Endothelial cell of umbilical vein (primary cell): ENCODE measurements around the gene C3. TPM values are rescaled to one million over a fixed set of nuclear protein-coding genes. Genes with fewer than 3 reads are reported as not detected.

Experiments
- BruUV-seq: library from RNA; stranded (reverse); fragments of 400-500 nt; replicated peaks from 2 replicates; lab custom pipeline; 2021; lab: Mats Ljungman, UMichigan
- CTCF ChIA-PET: fragments of 300-600, 350-600 bp; sonication (Branson Sonifier 250); formaldehyde crosslinking; loops from one replicate; lab custom pipeline; 2021; ENCODE audit warnings: antibody characterized with exemption, inconsistent platforms; lab: Charles Lee
- POLR2A ChIA-PET: fragments of 300-600, 350-600 bp; sonication (Branson Sonifier 250); formaldehyde crosslinking; loops from one replicate; lab custom pipeline; 2021; ENCODE audit warnings: antibody characterized with exemption, inconsistent platforms; lab: Charles Lee
- DNase-seq: peaks from one replicate; pipeline ENCODE4 v3.0.0-alpha.2; 2011; ENCODE audit warnings: low read depth, low spot score
- FAIRE-seq: peaks from 2 replicates; lab custom pipeline; 2011; peaks lifted over from hg19 to GRCh38; lab: Jason Lieb, UNC
- H2AFZ ChIP-seq: 2 replicates; pipeline ENCODE4 v1.6.0; 2012; ENCODE audit warnings: low read depth, low read length, control low read depth, inconsistent platforms
- H3K27ac ChIP-seq: 2 replicates; pipeline ENCODE4 v1.5.1; 2011; ENCODE audit warnings: low read depth, mild to moderate bottlenecking, control low read depth, low read length, moderate library complexity; ENCODE audit not compliant: insufficient read depth
- H3K27me3 ChIP-seq, 2 experiments: 2 replicates each; pipeline versions ENCODE4 v1.6.0 to v1.6.1; 2011; ENCODE audit warnings: low read length in 2 of 2, mixed read lengths in 1 of 2; ENCODE audit not compliant: control insufficient read depth in 2 of 2, insufficient read depth in 2 of 2
- H3K36me3 ChIP-seq, 2 experiments: 2 replicates in 1 of 2; 3 replicates in 1 of 2; pipeline ENCODE4 v1.5.1; 2011; ENCODE audit warnings: low read length in 2 of 2, mild to moderate bottlenecking in 1 of 2, moderate library complexity in 1 of 2; ENCODE audit not compliant: control insufficient read depth in 2 of 2, insufficient read depth in 2 of 2; ENCODE audit errors: extremely low read depth in 1 of 2
- H3K4me1 ChIP-seq: 3 replicates; pipeline ENCODE4 v1.5.1; 2011; ENCODE audit warnings: mild to moderate bottlenecking, low read length; ENCODE audit not compliant: control insufficient read depth, insufficient read depth; ENCODE audit errors: extremely low read depth
- H3K4me2 ChIP-seq: 2 replicates; pipeline ENCODE4 v1.6.1; 2011; ENCODE audit warnings: low read length, control low read depth, mixed read lengths; ENCODE audit not compliant: insufficient read depth
- H3K4me3 ChIP-seq, 3 experiments: fragments of 200-600 bp in 1 of 3; sonication (generic), shearing (Covaris generic) in 1 of 3; replicated peaks in 1 of 3; 2 replicates each; pipeline ENCODE4 v1.5.1; 2011 to 2016; ENCODE audit warnings: control low read depth in 3 of 3, low read length in 3 of 3, mild to moderate bottlenecking in 2 of 3, inconsistent platforms in 1 of 3, low read depth in 1 of 3, moderate library complexity in 1 of 3; ENCODE audit not compliant: insufficient read depth in 1 of 3
- H3K79me2 ChIP-seq: 2 replicates; pipeline ENCODE4 v1.6.0; 2012; ENCODE audit warnings: low read length, inconsistent platforms; ENCODE audit not compliant: control insufficient read depth, insufficient read depth
- H3K9ac ChIP-seq: replicated peaks from 2 replicates; pipeline ENCODE3; 2011; ENCODE audit warnings: low read length, control low read depth; ENCODE audit not compliant: insufficient read depth; ENCODE audit errors: extremely low read depth
- H3K9me1 ChIP-seq: replicated peaks from 3 replicates; pipeline ENCODE4 v1.6.0; 2011; ENCODE audit warnings: mild to moderate bottlenecking, low read length; ENCODE audit not compliant: control insufficient read depth, insufficient read depth; ENCODE audit errors: extremely low read depth
- H3K9me3 ChIP-seq: replicated peaks from 2 replicates; pipeline ENCODE4 v1.5.1; 2012; ENCODE audit warnings: low read length, inconsistent platforms; ENCODE audit not compliant: control insufficient read depth, insufficient read depth
- H4K20me1 ChIP-seq: replicated peaks from 2 replicates; pipeline ENCODE3; 2011; ENCODE audit warnings: mild to moderate bottlenecking, low read length; ENCODE audit not compliant: control insufficient read depth, insufficient read depth; ENCODE audit errors: extremely low read depth
- CTCF ChIP-seq, 2 donors: IDR thresholded peaks; 1 replicate in 1 of 2; 2 replicates in 1 of 2; pipeline ENCODE4 v1.5.1; 2011; ENCODE audit warnings: low read length in 2 of 2, mild to moderate bottlenecking in 2 of 2, moderate library complexity in 2 of 2, control low read depth in 1 of 2, inconsistent platforms in 1 of 2, low read depth in 1 of 2; ENCODE audit not compliant: insufficient read depth in 1 of 2; ENCODE audit errors: extremely low read depth in 1 of 2
- EZH2 ChIP-seq: IDR thresholded peaks from 2 replicates; pipeline ENCODE4 v1.6.1; 2012; ENCODE audit warnings: borderline replicate concordance, low read depth, mild to moderate bottlenecking, moderate library complexity, low read length, inconsistent platforms; ENCODE audit not compliant: severe bottlenecking
- FOS ChIP-seq: IDR thresholded peaks from 2 replicates; pipeline ENCODE4 v1.6.1; 2011; ENCODE audit warnings: mild to moderate bottlenecking, low read length, moderate library complexity, borderline replicate concordance; ENCODE audit not compliant: insufficient read depth
- GATA2 ChIP-seq: IDR thresholded peaks from 2 replicates; pipeline ENCODE4 v1.7.0; 2011; ENCODE audit warnings: low read depth, mild to moderate bottlenecking, moderate library complexity, mixed read lengths, low read length; ENCODE audit not compliant: insufficient read length, insufficient read depth
- JUN ChIP-seq: IDR thresholded peaks from 2 replicates; pipeline ENCODE4 v1.6.1; 2011; ENCODE audit warnings: borderline replicate concordance, low read depth; ENCODE audit not compliant: insufficient read length, insufficient read depth
- MAX ChIP-seq: IDR thresholded peaks from 2 replicates; pipeline ENCODE4 v1.6.1; 2011; ENCODE audit not compliant: insufficient read depth, insufficient read length
- MYC ChIP-seq: IDR thresholded peaks from one replicate; pipeline ENCODE4 v1.6.1; 2011; ENCODE audit warnings: mild to moderate bottlenecking, low read depth, low read length
- POLR2A ChIP-seq: IDR thresholded peaks from 2 replicates; pipeline ENCODE4 v1.6.1; 2012; ENCODE audit warnings: low read depth, mild to moderate bottlenecking, control low read depth, low read length
- POLR2AphosphoS5 ChIP-seq: IDR thresholded peaks from 2 replicates; pipeline ENCODE4 v1.6.1; 2012; ENCODE audit warnings: low read depth, mild to moderate bottlenecking, control low read depth, low read length, moderate library complexity; ENCODE audit not compliant: insufficient read depth
- dilution Hi-C: fragments of 300-500 bp; cut with MboI; formaldehyde crosslinking; loops from one replicate; pipeline ENCODE4 v1.15.0; 2019; ENCODE audit warnings: low sequenced_read_pairs; ENCODE audit not compliant: extremely low pct_ligation_motif_present
- intact Hi-C: fragments of 100-400 bp; cut with micrococcal nuclease; formaldehyde crosslinking; loops from one replicate; pipeline ENCODE4 v1.10.0; 2022
- polyA plus RNA-seq, 4 experiments: library from polyadenylated mRNA; depleted of rRNA in 3 of 4; stranded (reverse) in 3 of 4; unstranded in 1 of 4; fragments of >200 nt; gene quantifications; 2 replicates each; pipeline versions ENCODE4 v1.2.1 to v1.2.3, GENCODE V29; 2011 to 2012; ENCODE audit warnings: missing spikeins in 1 of 4
- total RNA-seq: library from RNA; stranded (reverse); gene quantifications from 2 replicates; pipeline ENCODE4 v1.2.3, GENCODE V29; 2021

The C3 gene
- total and polyA plus RNA-seq, 2 donors (not counting 3 experiments of a cell fraction or from before 2014, with no cell fraction given) = 0.23 TPM; not detected in 1

- POLR2A ChIA-PET = no interaction called here
- H3K4me3 ChIP-seq = no peak overlapping the region
- H3K9me1 ChIP-seq = no peaks in the 10 kb centered on the region
- H3K4me1 ChIP-seq = no peaks in the 10 kb centered on the region
- H3K4me2 ChIP-seq = no peak overlapping the region
- FAIRE-seq = no peak
- H3K27me3 ChIP-seq = peaks cover 0 to 1% of the 10 kb centered on the region in 2 experiments
- no TSS peak for BruUV-seq
- H3K9me3 ChIP-seq = no peaks in the 10 kb centered on the region
- no peak for DNase-seq
- dilution Hi-C loops (no loop called here), intact Hi-C loops (no loop called here)
- H3K27ac ChIP-seq = no peak overlapping the region
- CTCF ChIA-PET = interaction anchor here (1.0 to 1.2 kb wide), 3 partner anchors 10 to 39 kb away, joined by 3 to 4 read pairs (median 3); no protein-coding TSS in a partner anchor
- H3K36me3 ChIP-seq = no peaks in the 10 kb centered on the region
- H2AFZ ChIP-seq = no peak overlapping the region
- no peaks in the 10 kb centered on the region for H3K79me2 ChIP-seq
- no peak overlapping the region for H3K9ac ChIP-seq
- TF ChIP-seq POLR2AphosphoS5 (no peak), JUN (no peak), MAX (no peak)
- H4K20me1 ChIP-seq = no peaks in the 10 kb centered on the region
Observed at GRCh38 chr19:6685962-6686627, 34.4 kb downstream of the C3 start.

- H3K9me3 ChIP-seq = no peaks in the 10 kb centered on the region
- no peaks in the 10 kb centered on the region for H3K36me3 ChIP-seq
- no peak overlapping the region for H3K9ac ChIP-seq
- H3K27ac ChIP-seq = no peak overlapping the region
- intact Hi-C loops (no loop called here), dilution Hi-C loops (no loop called here)
- H4K20me1 ChIP-seq = no peaks in the 10 kb centered on the region
- FAIRE-seq (no peak), DNase-seq (no peak)
- POLR2A ChIA-PET = no interaction called here
- no peaks in the 10 kb centered on the region for H3K9me1 ChIP-seq
- no peak overlapping the region for H3K4me2 ChIP-seq
- no TSS peak for BruUV-seq
- no peaks in the 10 kb centered on the region for H3K79me2 ChIP-seq
- CTCF ChIA-PET = no interaction called here
- H2AFZ ChIP-seq = no peak overlapping the region
- no peak overlapping the region for H3K4me3 ChIP-seq
- peaks cover 0 to 1% of the 10 kb centered on the region in 2 experiments for H3K27me3 ChIP-seq
- no peaks in the 10 kb centered on the region for H3K4me1 ChIP-seq
- TF ChIP-seq FOS = no peak
- no peak for TF ChIP-seq GATA2
- TF ChIP-seq POLR2AphosphoS5 = no peak
- no peak for TF ChIP-seq MYC
- no peak for TF ChIP-seq POLR2A
- TF ChIP-seq JUN = no peak
- TF ChIP-seq EZH2 = no peak
- no peak for TF ChIP-seq MAX
- TF ChIP-seq CTCF (IDR thresholded peaks at IDR 0.05; ENCODE audit: extremely low read depth in 1 of 2, insufficient read depth in 1 of 2, low read depth in 1 of 2, low read length in 2 of 2) = no peak
Observed at GRCh38 chr19:6685482-6685881, 35.0 kb downstream of the C3 start.
